HG02642 (cell line): ENCODE results near the gene CASK.
"Not testable (repeated sequence)": the region's sequence is repeated elsewhere in the genome, so short reads cannot be mapped to it uniquely, and the experiment has no call there.

Experiments used
- ATAC-seq: cut with Tn5 transposase; IDR thresholded peaks from one replicate; pipeline ENCODE4 v1.9.1; 2021; ENCODE audit warnings: mild to moderate bottlenecking; ENCODE audit not compliant: unreplicated experiment, poor library complexity

Gene CASK

DNA sequence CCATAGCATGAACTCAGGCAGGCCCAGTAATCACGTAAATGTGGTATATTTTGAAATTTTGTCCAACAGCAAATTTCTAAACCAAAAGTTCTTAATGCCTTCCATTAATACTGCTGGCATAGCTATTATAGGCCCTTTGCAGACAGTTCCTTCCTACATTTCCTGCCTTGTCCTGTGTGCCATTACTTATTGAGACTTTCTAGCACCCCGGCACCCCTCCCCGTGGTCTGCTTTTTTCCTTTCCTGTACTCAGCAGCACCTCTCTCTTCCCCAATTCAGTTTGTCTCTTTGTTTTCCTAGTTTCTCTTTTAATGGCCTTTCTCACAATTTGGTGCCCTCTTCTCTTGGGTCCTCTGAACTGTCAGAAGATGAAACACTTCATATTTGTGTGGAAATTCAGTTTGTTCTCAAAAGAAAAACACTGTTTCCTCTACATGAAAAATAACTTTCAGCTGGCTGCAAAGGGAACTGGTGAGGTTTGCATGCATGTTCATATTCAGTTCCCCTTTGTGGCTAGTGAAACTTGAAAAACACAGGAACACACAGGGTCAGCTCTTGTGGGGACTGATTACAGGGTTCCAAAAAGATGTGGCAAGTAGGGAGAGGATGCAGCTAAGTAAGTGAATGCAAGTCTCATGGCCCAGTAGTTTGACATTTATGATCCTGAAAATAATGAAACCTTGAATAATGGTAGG is 217.5 kb downstream of the CASK start:
- ATAC-seq: peak; percentile 86

DNA sequence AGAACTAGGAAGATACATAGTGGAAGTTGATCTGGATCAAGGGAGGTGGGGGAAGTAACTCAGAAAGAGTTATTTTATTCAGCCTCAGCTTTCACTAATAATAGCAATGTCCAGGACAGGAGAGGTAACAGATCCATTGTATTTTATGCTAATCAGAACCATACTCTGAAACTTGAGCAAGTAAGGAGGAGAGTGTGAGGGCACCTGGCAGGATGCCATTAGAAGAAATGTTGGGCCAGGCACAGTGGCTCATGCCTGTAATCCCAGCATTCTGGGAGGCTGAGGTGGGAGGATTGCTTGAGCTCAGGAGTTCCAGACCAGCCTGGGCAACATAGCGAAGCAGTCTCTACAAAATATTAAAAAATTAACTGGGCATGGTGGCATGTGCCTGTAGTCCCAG is 218.3 kb downstream of the CASK start:
- no peak for ATAC-seq

DNA sequence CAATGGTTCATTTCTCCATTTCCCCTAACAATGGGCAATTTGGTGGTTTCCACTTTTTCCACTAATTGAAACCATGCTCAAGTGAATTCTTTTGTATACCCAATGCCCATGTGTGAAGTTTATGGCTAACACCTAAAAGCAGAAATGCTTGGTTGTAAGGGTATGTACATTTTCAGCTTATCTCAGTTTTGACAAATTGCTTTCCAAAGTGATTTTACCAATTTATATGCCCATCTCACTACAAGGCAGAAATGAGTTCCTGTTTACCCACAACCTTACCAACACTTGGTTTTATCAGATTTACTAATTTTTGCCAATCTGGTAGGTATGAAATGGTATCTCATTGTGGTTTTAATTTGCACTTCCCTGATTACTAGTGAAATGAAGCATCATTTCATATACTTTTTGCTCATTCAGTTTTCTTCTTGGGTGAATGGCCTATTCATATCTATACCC is 219.8 kb downstream of the CASK start:
- no peak for ATAC-seq

DNA sequence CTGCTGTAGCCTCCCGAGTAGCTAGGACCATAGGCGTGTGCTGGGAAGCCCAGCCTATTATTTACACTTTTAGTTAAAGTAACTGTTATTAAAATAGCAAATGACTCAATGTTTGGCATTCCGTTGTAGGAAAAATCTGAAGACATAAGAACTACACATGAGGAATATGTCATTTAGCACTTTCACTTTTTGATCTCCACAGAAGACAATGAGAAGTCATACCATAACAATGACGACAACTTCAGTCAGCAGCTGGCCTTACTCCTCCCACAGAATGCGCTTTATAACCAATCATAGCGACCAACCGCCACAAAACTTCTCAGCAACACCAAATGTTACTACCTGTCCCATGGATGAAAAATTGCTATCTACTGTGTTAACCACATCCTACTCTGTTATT is 227.9 kb downstream of the CASK start:
- ATAC-seq: no peak

DNA sequence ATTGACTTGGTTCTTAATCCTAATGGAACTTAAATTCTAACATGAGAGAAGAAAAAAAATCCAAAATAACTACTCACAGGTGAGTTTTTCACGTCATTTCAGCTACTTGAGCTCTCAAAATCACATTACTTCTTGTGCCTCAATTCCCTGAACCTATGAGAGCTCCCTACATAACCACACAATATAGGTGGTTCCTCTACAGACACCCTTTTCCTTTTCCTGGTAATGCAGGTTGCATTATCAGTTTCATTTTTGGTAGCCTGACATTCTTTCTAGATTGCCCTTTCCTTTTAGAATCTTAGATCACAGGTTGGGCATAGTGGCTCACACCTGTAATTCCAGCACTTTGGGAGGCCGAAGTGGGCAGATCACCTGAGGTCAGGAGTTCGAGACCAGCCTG is 230.3 kb downstream of the CASK start:
- ATAC-seq: no peak

DNA sequence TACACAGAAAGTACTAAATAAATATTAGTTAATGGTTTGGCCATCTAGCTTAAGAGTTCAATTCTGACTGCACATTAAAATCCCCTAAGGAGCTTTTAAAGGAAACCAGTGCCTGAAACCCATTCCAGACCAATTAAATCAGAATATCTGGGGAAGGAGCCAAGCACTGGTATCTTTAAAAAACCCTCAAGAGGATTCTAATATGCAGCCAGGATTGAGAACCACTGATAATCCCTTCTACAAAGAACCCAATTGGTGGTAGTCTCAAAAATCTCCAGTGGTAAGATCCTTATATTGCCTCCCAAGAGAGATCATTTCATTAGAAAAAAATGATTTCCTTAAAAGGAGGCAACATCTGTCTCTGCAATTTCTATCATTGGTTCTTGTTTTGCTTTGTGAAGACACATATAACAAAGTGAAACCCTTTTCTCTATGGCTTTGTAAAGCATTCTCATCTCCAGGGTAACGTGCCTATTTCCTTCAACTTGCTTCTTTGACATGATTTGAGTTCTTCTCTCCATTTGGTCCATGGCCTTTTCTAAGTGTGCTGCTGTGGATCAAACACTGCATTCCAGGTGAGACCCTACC is 231.1 kb downstream of the CASK start:
- ATAC-seq: no peak

DNA sequence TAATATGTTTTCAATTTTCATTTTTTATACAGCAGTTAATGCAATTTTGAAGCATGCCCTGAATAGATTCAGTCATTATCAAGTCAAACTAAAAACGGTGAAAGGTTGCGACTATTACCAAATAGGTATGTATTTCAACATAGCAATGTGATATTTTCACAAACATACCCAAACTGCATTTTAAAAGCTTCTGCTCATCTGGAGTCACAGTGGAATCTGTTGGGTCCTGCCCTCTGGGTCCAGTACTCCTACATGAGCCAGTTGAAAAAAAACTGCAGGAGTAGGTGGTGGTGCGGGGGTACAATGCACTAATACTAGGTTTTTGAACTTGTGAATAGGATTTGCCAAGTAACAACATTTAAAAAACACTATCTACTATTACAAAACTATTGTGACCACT is 233.6 kb downstream of the CASK start:
- ATAC-seq: no peak

DNA sequence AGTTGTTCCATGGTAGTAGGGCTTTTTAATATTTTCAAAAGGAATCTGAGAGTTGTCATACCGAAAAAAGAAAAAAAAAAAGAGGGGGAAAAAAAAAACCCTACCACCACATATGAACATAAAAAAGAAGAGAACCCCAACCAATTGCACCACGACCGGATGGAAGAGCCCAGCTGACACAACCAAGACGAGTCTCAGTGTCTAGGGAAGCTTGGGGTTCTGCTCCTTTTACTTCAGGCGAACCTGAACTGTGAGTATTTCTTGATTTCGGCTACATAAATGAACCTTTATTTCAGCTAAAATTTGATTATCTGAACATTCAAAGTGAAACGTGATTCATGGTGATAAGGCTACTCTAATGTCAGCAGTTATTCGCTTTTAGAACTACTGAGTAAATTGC is 234.5 kb downstream of the CASK start, which contains the start of gene GPR34:
TSS of gene GPR34 (plus strand) at position 139 of the 400 bp plus-strand sequence. CDS start 6,661 bp downstream, outside the sequence.
- ATAC-seq: no peak

DNA sequence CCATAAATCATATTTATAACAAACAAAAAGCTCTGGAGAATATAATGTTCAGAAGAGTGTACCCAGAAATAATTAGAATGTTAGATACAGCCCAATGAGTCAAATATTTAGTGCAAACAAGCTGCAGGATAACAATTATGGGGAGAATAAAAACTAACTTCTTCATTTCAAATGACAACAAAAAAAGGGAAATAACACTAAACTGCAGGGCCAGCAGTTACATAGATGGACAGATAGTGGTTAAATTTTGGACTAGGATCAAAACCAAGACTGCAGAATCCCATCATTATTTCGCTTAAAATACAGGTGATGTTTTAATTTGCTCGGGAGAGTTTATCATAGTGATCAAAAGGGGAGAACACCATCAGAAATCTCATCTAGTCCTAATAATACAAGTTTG is 235.2 kb downstream of the CASK start:
- ATAC-seq: no peak

DNA sequence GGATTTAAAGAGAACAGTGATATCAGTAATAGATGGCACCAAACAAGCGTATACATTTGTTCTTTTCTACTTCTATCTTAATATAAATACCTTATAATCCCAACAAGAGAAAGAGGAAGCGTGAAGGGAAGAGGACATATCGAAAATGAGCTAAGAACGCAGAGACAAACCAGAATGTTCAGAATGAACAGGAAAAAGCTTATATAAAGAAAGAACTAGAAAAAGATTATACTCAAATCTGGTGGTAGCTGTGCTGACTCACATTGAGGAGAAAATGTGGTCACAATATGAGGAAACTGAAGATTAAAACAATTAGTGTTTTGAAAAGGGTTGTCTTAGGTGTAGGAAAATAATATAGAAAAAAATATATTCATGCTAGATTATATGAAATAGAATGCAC is 236.6 kb downstream of the CASK start:
- ATAC-seq: no peak

DNA sequence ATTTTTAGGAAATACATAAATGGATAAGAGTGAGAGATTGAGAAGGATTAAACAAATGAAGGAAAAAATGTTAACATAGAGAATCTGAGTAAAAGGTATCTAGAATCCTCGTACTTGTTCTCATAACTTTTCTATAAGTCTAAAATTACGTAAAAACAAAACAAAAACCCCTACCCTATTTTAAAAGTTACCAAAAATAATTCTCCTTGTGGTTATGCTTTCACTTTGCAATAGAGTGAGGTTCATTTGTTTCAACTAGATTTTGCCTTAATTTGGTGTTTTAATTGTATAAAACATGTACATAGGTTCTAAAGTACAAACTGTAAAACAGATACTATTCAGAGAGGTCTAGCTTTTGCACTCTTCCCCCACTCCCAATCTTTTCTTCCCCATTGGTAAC is 238.4 kb downstream of the CASK start:
- ATAC-seq: no peak

DNA sequence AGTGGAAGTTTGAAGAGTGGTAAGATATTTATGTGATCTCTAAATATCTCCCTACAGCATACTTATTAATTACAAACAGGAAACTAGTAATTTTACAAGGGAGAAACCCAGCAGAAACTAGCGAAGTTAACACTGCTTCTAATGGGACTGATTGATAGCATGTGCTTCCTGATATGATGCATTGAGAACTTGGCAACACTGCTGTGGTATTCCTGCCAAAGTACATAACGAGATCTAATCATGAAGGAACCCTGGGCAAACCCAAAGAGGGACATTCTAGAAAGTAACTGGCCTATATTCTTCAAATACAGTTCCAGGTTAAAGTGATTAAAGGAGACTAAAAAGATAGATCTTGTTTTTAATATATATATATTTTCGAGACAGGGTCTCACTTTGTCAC is 239.2 kb downstream of the CASK start:
- ATAC-seq: no peak

DNA sequence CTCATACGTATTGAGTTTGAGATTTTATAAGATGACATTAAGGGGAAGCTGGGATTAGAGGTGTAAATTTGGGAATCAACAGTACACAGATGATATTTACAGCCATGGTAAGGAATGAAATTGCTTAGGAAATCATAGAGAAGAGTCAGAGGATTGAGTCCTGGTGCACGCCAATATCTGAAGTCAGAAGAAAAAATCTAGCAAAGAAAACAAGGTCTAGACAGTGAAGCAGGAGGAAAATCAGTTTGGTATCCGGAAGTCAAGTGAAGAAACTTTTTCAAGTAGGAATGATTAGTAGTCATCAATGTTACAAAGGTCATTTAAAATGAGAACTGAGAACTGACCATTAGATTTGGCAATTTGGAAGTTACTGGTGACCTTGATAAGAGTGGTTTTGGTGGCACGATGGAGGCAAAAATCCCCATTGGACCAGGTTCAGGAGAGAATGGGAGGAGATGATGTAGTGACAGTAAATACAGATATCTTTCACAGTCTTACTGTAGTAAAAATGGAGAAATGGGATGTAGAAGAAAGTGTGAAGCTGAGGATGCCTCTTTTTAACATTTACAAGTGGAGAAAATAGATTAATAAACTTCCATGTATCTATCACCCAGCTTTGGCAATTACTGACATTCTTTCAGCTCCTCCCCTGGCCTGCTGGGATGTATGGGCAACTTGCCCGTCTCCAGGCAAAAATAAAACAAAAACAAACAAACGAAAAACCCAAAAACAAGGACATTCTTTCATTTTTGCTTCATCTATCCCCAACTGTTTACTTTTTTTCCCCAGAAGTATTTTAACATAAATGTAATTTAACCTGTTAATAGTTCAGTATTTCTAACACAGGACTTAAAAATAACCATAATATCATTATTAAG is 245.9 kb downstream of the CASK start:
- ATAC-seq: no peak

DNA sequence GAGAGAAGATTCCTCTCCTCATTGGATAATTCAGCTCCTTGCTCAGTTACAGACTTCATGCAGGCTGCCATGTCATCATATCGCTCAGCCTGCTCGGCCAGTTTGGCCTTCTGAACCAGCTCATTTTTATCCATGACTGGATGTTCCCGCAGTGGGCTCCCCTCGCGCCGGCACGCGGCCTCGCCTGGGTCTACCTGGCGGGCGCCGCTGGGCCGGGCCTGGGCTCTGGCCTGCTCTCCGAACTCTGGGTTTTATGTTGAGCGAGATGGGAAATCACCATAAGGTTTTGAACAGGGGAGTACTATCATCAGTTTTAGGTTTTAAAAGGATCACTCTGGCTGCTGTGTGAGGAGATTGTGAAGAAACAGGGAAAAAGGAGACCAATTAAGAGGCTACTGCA is 247.0 kb downstream of the CASK start:
- ATAC-seq: not testable (repeated sequence)

DNA sequence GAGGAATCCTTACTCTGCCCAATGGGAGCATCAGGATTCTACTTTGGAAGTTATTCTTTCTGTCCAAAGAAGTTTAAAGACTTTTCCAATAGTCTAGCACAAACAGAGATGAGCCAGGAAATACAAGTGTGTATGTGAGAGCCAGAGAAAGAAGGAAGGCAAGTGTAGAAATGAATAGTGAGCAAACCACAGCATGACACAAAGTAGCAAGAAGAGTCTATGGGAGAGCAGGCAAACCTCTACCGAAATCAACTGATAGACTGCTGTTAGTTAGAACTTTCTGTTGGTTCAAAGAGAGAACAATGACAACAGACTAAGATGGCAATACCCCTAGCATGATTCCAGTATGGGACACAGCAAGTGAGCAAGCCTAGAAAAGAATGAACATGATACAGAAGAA is 250.7 kb downstream of the CASK start:
- ATAC-seq: no peak

DNA sequence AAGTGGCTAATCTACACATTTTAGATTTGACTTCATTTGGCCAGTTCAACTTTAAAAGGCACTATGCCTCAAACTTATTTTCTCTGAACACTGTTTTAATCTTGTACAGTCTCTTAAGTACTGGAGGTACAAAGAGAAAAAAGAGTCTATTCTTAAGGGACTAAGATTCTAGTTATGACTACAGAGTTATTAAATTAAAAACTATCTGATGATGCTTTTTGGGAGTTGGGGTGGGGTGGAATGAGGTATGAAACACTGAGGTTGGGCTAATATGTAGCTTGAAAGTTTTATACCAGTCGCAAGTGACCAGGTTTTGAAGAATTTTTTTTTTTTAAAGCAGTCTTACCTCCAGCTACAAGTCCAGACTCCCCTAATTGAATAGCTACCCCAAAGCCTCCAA is 252.3 kb downstream of the CASK start:
- ATAC-seq: no peak

DNA sequence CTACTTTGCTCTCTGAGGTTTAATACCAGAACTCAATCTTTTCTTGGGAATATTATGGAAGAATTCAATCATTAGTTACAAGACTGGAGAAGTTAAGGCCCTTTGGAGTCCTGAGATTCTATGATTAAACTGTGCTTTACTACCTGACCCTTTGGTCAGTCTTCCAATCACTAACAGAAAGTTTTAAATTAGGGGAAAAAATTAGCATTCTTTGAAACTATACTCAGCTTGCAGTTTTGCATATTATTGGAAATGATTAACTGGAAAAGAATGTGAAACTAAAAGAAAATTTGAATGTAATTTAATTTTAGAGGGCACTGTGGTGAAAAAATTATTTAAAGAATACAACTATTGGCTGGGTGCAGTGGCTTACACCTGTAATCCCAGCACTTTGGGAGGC is 253.2 kb downstream of the CASK start:
- ATAC-seq: no peak

DNA sequence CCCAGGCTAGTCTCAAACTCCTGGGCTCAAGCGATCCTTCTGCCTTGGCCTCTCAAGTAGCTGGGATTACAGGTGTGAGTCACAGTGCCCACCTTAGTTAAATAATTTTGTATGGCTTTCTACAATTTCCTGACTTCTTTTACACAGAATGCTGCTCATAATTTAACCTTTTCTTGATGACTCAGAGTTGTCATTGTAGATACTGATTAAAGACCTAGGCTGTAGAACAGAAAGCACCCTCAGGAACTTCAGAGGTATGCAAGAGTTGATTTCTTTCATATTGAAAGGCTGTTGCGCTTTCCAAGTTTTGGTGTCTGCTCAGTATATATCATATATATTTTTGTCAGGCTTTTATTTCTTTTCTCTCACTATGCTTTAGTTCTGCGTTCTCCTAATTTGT is 255.7 kb downstream of the CASK start:
- ATAC-seq: no peak

DNA sequence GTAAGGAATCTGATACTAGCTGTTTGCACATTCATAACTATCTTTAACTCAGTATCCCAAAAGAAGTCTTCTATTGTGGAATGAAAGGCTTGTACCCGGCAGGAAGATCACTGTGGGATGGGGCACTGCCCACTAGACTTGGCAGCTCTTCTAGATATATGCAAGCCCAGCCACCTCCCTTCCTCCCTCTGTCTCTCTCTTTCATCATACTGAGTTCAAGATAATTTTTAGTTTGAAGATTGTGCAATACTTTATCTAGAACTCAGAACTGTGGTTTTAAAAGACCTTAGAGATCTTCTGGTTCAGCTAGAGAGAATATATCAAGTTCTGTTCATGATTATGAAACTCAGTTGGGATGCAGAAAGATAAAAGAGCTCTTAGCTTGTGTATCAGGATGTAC is 257.1 kb downstream of the CASK start:
- no peak for ATAC-seq

DNA sequence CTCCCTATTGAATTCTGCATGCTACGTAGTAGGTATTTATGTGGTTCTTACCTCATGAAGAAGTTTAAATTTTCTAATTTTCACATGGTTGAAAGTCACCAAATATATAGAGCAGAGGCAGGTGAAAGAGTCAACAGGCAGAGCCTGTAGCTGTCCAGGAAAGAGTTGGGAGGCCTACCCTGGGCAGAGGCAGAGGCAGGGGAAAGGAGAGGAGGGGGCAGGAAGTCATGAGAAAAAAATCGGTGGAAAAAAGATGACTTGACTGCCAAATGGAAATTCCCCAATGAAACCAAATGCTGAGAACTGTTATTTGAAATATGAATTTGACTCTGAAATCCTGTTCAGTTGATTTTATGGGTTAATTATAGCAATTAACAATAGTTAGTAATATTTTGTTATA is 257.7 kb downstream of the CASK start:
- ATAC-seq: no peak

DNA sequence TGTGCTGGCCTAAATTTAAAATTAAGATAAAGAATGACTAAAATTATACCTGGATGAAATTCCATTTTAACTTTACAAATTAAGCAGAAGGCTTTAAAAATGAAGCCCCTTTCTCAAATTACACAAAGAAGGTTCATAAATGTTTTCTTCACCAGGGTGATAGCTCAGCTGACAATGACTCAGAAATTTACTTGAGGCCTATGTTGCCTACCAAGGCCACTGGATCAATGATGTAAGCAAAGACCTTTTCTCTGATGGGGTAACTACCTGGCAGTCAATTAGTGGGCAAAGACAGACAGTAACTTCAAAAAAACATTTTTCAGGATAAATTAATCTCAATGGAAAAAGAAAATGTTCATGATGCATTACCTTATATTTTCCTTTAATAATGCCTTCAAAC is 258.4 kb downstream of the CASK start:
- no peak for ATAC-seq
